ENCODE measurements around the gene ANK3. TPM values are rescaled to one million over a fixed set of nuclear protein-coding genes. Genes with fewer than 3 reads are reported as not detected.

The ANK3 gene
- total RNA-seq, 2 donors from 2014 or later, result 65.0 to 79.5 TPM

- no peaks in the 10 kb centered on the region for H3K4me1 ChIP-seq (ENCODE audit: control insufficient read depth, insufficient read depth, low read length)
- Mint-ChIP-seq H3K36me3 (ENCODE audit: low read depth) (peaks cover 13% of the 10 kb centered on the region), H3K4me1 (no peaks in the 10 kb centered on the region), H3K9me3 (peaks cover 10% of the 10 kb centered on the region), H3K27ac (no peak overlapping the region), H3K27me3 (ENCODE audit: insufficient read depth) (no peaks in the 10 kb centered on the region), H3K4me3 (no peak overlapping the region)
- H3K9me3 ChIP-seq (ENCODE audit: control insufficient read depth, low read length), result peaks cover 7% of the 10 kb centered on the region
- TF ChIP-seq CTCF (conservative IDR thresholded peaks at IDR 0.05), result no peak
- H3K4me3 ChIP-seq (ENCODE audit: low read length), result no peak overlapping the region
- WGBS, 2 experiments (ENCODE audit: insufficient coverage in 1 of 2, insufficient read length in 1 of 2), result 90 to 96% methylated on average over 4 to 6 of the region's 6 CpGs
- no peaks in the 10 kb centered on the region for H3K27me3 ChIP-seq (ENCODE audit: control insufficient read depth, insufficient read depth, low read length, poor library complexity, severe bottlenecking)
- no peak overlapping the region for H3K9ac ChIP-seq (ENCODE audit: extremely low read depth, low read length, poor library complexity, severe bottlenecking)
- no peaks in the 10 kb centered on the region for H3K36me3 ChIP-seq (ENCODE audit: control insufficient read depth, insufficient read depth, low read length)
- no peak overlapping the region for H3K27ac ChIP-seq (ENCODE audit: low read depth, low read length)
- no peak for DNase-seq
These were observed 233.6 kb downstream of the ANK3 start for GRCh38 chr10:60155943-60156683.

GRCh38 chr10:60155099-60155877 lies 234.4 kb downstream of the ANK3 start:
- Histone ChIP-seq H3K27me3 (ENCODE audit: control insufficient read depth, insufficient read depth, low read length, poor library complexity, severe bottlenecking) (no peaks in the 10 kb centered on the region), H3K9me3 (ENCODE audit: control insufficient read depth, low read length) (peaks cover 7% of the 10 kb centered on the region), H3K27ac (ENCODE audit: low read depth, low read length) (no peak overlapping the region), H3K4me1 (ENCODE audit: control insufficient read depth, insufficient read depth, low read length) (no peaks in the 10 kb centered on the region), H3K36me3 (ENCODE audit: control insufficient read depth, insufficient read depth, low read length) (no peaks in the 10 kb centered on the region), H3K9ac (ENCODE audit: extremely low read depth, low read length, poor library complexity, severe bottlenecking) (no peak overlapping the region), H3K4me3 (ENCODE audit: low read length) (no peak overlapping the region)
- Mint-ChIP-seq H3K4me3 (no peak overlapping the region), H3K27me3 (ENCODE audit: insufficient read depth) (no peaks in the 10 kb centered on the region), H3K4me1 (no peaks in the 10 kb centered on the region), H3K27ac (no peak overlapping the region), H3K36me3 (ENCODE audit: low read depth) (peaks cover 14% of the 10 kb centered on the region), H3K9me3 (peaks cover 12% of the 10 kb centered on the region)
- no peak for DNase-seq
- 79% methylated on average over 3 of the region's 3 CpGs; no CpG with 5 or more reads in 1 of the 2 experiments for WGBS, 2 experiments (ENCODE audit: insufficient coverage in 1 of 2, insufficient read length in 1 of 2)
- TF ChIP-seq CTCF (conservative IDR thresholded peaks at IDR 0.05), result no peak

- WGBS, 2 experiments (ENCODE audit: insufficient coverage in 1 of 2, insufficient read length in 1 of 2), result 92 to 94% methylated on average over 2 of the region's 2 CpGs
- H3K27me3 ChIP-seq (ENCODE audit: control insufficient read depth, insufficient read depth, low read length, poor library complexity, severe bottlenecking), result no peaks in the 10 kb centered on the region
- DNase-seq, result no peak
- no peaks in the 10 kb centered on the region for H3K27me3 Mint-ChIP-seq (ENCODE audit: insufficient read depth)
- no peak overlapping the region for H3K9ac ChIP-seq (ENCODE audit: extremely low read depth, low read length, poor library complexity, severe bottlenecking)
- H3K36me3 ChIP-seq (ENCODE audit: control insufficient read depth, insufficient read depth, low read length), result no peaks in the 10 kb centered on the region
- H3K9me3 Mint-ChIP-seq, result peaks cover 12% of the 10 kb centered on the region
- no peak overlapping the region for H3K4me3 Mint-ChIP-seq
- peaks cover 18% of the 10 kb centered on the region for H3K36me3 Mint-ChIP-seq (ENCODE audit: low read depth)
- peaks cover 7% of the 10 kb centered on the region for H3K9me3 ChIP-seq (ENCODE audit: control insufficient read depth, low read length)
- H3K27ac ChIP-seq (ENCODE audit: low read depth, low read length), result no peak overlapping the region
- no peak for TF ChIP-seq CTCF (conservative IDR thresholded peaks at IDR 0.05)
- peaks cover 4% of the 10 kb centered on the region for H3K4me1 Mint-ChIP-seq
- H3K4me1 ChIP-seq (ENCODE audit: control insufficient read depth, insufficient read depth, low read length), result no peaks in the 10 kb centered on the region
- no peak overlapping the region for H3K4me3 ChIP-seq (ENCODE audit: low read length)
- H3K27ac Mint-ChIP-seq, result no peak overlapping the region
These were observed 240.7 kb downstream of the ANK3 start for GRCh38 chr10:60149003-60149402.
